Activated CD8-positive, alpha-beta T cell treated with anti-CD3 and anti-CD28 coated beads for 36 hours (primary cell): ENCODE data around the gene TFEB. TPM values are rescaled to one million over a fixed set of nuclear protein-coding genes. Genes with fewer than 3 reads are reported as not detected.

Experiments used
- ATAC-seq: fragments of 200-7000 bp; cut with Tn5 transposase; one replicate; pipeline ENCODE4 v1.10.0; 2021; ENCODE audit warnings: mild to moderate bottlenecking, moderate library complexity
- CTCF ChIA-PET: fragments of 350-600 bp; sonication (Branson Sonifier 250); formaldehyde crosslinking; loops from one replicate; lab custom pipeline; 2021; ENCODE audit warnings: antibody characterized with exemption; lab: Charles Lee
- POLR2A ChIA-PET: fragments of 350-600 bp; sonication (Branson Sonifier 250); formaldehyde crosslinking; loops from one replicate; lab custom pipeline; 2021; ENCODE audit warnings: antibody characterized with exemption; lab: Charles Lee
- DNase-seq: peaks from one replicate; pipeline ENCODE4 v3.0.0-alpha.2; 2020
- H3K27ac Mint-ChIP-seq: one replicate; pipeline ENCODE4 v1.8.0; 2021; ENCODE audit warnings: mild to moderate bottlenecking, mixed read lengths
- H3K27me3 Mint-ChIP-seq: one replicate; pipeline ENCODE4 v1.8.0; 2021; ENCODE audit warnings: mixed read lengths
- H3K36me3 Mint-ChIP-seq: one replicate; pipeline ENCODE4 v1.8.0; 2021; ENCODE audit warnings: low read depth, mixed read lengths
- H3K4me1 Mint-ChIP-seq: one replicate; pipeline ENCODE4 v1.8.0; 2021; ENCODE audit warnings: low read depth, mixed read lengths
- H3K4me3 Mint-ChIP-seq: one replicate; pipeline ENCODE4 v1.8.0; 2021; ENCODE audit warnings: mild to moderate bottlenecking, moderate library complexity, mixed read lengths
- H3K9me3 Mint-ChIP-seq: one replicate; pipeline ENCODE4 v1.8.0; 2021; ENCODE audit warnings: mixed read lengths
- intact Hi-C: fragments of 100-400 bp; cut with micrococcal nuclease; formaldehyde crosslinking; loops from one replicate; pipeline ENCODE4 v1.10.0; 2022
- total RNA-seq, 2 experiments: library from RNA; stranded (reverse); gene quantifications; one replicate each; pipeline ENCODE4 v1.2.3, GENCODE V29; 2021
- TF ChIP-seq, protein P1 (sequence below): fragments of 200-600 bp; IDR thresholded peaks from one replicate; pipeline ENCODE4 v1.8.0; 2022; ENCODE audit warnings: antibody characterized with exemption, mild to moderate bottlenecking

The TFEB gene
- total RNA-seq, 2 experiments from 2014 or later, result 14.6 to 15.9 TPM

DNA sequence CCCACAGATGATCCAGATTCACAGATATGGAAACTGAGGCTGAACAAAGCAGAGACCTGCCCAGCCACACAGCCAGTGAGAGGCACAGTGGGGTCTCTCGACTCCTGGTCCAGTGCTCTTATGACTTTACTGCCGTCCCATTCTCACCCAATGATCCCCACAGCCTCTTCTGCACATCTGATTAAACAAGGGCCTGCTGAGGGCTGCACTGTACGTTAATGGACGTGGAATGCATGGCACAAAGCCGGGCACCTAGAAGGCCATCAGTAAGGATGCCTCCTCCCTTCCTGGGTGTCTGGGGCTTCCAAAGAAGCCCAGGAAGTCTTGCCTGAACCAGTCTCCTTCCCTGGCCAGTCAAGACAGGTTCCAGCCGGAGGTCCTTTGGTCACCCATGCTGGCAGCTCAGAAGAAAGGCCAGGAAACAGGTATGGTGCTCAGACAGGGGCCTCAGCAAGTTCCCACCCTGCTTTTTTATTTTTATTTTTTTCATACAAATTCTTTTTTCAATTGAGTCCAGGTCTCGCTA lies 3.8 kb downstream of the TFEB start:
- CTCF ChIA-PET, result no interaction called here
- no peak for DNase-seq
- H3K4me1 Mint-ChIP-seq, result peaks cover 45% of the 10 kb centered on the region
- H3K4me3 Mint-ChIP-seq, result no peak overlapping the region
- TF ChIP-seq, protein P1, sequence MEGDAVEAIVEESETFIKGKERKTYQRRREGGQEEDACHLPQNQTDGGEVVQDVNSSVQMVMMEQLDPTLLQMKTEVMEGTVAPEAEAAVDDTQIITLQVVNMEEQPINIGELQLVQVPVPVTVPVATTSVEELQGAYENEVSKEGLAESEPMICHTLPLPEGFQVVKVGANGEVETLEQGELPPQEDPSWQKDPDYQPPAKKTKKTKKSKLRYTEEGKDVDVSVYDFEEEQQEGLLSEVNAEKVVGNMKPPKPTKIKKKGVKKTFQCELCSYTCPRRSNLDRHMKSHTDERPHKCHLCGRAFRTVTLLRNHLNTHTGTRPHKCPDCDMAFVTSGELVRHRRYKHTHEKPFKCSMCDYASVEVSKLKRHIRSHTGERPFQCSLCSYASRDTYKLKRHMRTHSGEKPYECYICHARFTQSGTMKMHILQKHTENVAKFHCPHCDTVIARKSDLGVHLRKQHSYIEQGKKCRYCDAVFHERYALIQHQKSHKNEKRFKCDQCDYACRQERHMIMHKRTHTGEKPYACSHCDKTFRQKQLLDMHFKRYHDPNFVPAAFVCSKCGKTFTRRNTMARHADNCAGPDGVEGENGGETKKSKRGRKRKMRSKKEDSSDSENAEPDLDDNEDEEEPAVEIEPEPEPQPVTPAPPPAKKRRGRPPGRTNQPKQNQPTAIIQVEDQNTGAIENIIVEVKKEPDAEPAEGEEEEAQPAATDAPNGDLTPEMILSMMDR, result no peak
- H3K9me3 Mint-ChIP-seq, result no peaks in the 10 kb centered on the region
- intact Hi-C loops, result no loop called here
- ATAC-seq, result no peak
- no peaks in the 10 kb centered on the region for H3K36me3 Mint-ChIP-seq
- POLR2A ChIA-PET, result interaction anchor here (1.3 kb wide), 1 partner anchor 9 kb away, joined by 3 read pairs; no protein-coding TSS in a partner anchor
- H3K27me3 Mint-ChIP-seq, result no peaks in the 10 kb centered on the region
- H3K27ac Mint-ChIP-seq, result no peak overlapping the region

DNA sequence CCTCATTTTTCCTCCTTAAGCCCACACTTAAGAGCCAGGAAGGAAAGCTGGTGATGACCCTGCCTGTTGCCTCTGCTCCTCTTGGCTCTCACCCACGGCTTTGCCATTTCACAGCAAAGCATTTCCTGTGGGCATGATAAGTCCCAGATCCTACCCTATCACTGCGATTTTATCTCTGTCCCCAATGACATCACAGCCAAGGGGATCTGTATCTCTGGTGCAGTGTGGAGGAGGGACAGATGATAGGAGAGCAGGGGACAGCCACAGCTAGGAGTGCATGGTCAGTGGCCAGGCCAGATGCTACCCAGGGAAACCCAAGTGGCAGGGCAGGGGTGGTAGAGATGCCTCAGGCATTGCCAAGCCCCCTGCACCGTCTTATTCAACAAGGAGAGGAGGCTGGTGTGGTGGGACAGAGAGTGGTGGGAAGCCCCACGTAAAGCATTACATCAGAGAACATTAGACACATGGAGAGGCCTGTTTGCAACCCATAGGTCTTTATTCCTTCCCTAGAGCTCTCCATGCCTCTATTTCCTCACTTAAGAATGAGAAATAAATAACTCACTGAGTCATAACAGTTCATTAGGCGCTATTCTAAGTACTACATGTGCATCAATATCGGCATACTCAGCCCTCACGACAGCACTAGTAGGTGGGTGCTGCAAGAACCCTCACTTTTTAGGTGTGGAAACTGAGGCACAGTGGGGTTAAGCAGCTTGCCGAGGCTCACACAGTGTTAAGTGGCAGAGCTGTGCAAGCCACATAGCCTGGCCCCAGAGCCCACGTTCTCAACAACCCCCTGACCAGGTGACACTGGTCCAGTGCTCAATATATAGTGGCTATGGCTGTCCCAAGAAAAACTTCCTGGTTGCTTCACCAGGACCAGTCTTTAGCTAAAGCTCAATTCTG lies 4.6 kb downstream of the TFEB start:
- H3K9me3 Mint-ChIP-seq, result no peaks in the 10 kb centered on the region
- ChIA-PET CTCF (interaction anchor here (0.7 to 0.9 kb wide), 2 partner anchors 24 to 49 kb away, joined by 3 read pairs; partner anchors contain the start of gene FRS3), POLR2A (interaction anchor here (0.7 to 2.0 kb wide), 3 partner anchors 8 to 22 kb away, joined by 3 to 8 read pairs (median 3); no protein-coding TSS in a partner anchor)
- peaks cover 45% of the 10 kb centered on the region for H3K4me1 Mint-ChIP-seq
- H3K4me3 Mint-ChIP-seq, result no peak overlapping the region
- H3K27ac Mint-ChIP-seq, result no peak overlapping the region
- H3K36me3 Mint-ChIP-seq, result no peaks in the 10 kb centered on the region
- ATAC-seq (no peak), DNase-seq (no peak)
- intact Hi-C loops, result no loop called here
- H3K27me3 Mint-ChIP-seq, result no peaks in the 10 kb centered on the region
- TF ChIP-seq, protein P1, result no peak

DNA sequence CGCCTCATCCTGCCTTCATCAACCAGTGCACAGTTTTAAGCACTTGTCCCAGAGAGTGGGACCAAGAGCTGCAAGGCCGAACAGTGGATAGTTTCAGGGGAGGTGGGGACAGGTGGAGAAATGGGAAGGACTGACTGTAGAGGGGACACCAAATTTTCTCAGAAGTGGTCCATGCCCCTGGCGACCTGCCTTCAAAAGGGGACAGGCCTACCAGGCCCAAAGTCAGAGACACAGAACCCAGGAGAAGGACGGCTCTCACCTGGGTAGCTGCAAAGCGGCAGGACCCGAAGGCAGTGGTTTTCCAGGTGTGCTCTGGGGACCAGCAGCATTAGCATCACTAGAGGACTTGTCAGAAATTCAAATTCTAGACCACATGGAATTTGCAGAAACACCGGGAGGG lies 5.8 kb downstream of the TFEB start:
- Mint-ChIP-seq H3K9me3 (no peaks in the 10 kb centered on the region), H3K27ac (no peak overlapping the region), H3K27me3 (no peaks in the 10 kb centered on the region), H3K36me3 (no peaks in the 10 kb centered on the region), H3K4me1 (peaks cover 45% of the 10 kb centered on the region), H3K4me3 (no peak overlapping the region)
- ChIA-PET CTCF (interaction anchor here (0.9 kb wide), 1 partner anchor 23 kb away, joined by 3 read pairs; no protein-coding TSS in a partner anchor), POLR2A (interaction anchor here (2.0 kb wide), 1 partner anchor 21 kb away, joined by 8 read pairs; no protein-coding TSS in a partner anchor)
- DNase-seq, result no peak
- intact Hi-C loops, result no loop called here
- ATAC-seq, result no peak
- TF ChIP-seq, protein P1, result no peak

DNA sequence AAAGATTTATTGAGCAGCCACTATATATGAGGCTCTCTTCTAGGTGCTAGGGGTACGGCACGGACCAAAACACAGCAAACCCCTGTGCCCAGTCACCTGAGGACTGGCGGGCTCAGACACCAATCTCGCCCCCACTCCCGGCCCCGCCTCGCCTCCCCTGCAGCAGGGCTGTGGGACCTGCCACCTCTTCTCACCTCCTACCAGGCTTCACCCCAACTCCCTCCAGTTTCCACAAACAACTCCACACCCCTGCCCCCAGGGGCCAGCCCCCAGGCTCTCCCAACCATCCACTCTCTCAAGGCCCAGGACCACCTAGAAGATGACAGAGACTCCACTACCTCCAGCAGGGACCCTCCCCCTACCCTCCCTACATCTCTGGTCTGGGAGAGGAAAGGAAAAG lies 6.5 kb downstream of the TFEB start:
- TF ChIP-seq, protein P1, result no peak
- H3K4me1 Mint-ChIP-seq, result peaks cover 44% of the 10 kb centered on the region
- CTCF ChIA-PET, result no interaction called here
- intact Hi-C loops, result no loop called here
- ATAC-seq (no peak), DNase-seq (no peak)
- POLR2A ChIA-PET, result interaction anchor here (2.0 kb wide), 1 partner anchor 21 kb away, joined by 8 read pairs; no protein-coding TSS in a partner anchor
- no peaks in the 10 kb centered on the region for H3K36me3 Mint-ChIP-seq
- no peaks in the 10 kb centered on the region for H3K9me3 Mint-ChIP-seq
- no peaks in the 10 kb centered on the region for H3K27me3 Mint-ChIP-seq
- no peak overlapping the region for H3K27ac Mint-ChIP-seq
- H3K4me3 Mint-ChIP-seq, result no peak overlapping the region
